H9 (cell line): ENCODE data around the gene FBXO39. TPM values are rescaled to one million over a fixed set of nuclear protein-coding genes. Genes with fewer than 3 reads are reported as not detected.

ENCODE experiments used
- DNase-seq: peaks from one replicate; pipeline ENCODE4 v3.0.0-alpha.2; 2017
- H2AFZ ChIP-seq: one replicate; pipeline ENCODE4 v1.6.1; 2013; ENCODE audit warnings: mild to moderate bottlenecking, low read length, control low read depth, moderate library complexity
- H2AK5ac ChIP-seq: 2 replicates; pipeline ENCODE4 v1.6.1; 2013; ENCODE audit warnings: low read length, control low read depth, mixed read lengths; ENCODE audit not compliant: insufficient read length
- H2BK120ac ChIP-seq: one replicate; pipeline ENCODE4 v1.6.1; 2013; ENCODE audit warnings: low read depth, mild to moderate bottlenecking, low read length, control low read depth, inconsistent platforms; ENCODE audit not compliant: poor library complexity, severe bottlenecking
- H2BK12ac ChIP-seq: 2 replicates; pipeline ENCODE4 v1.6.1; 2013; ENCODE audit warnings: low read length, control low read depth, mixed read lengths, low read depth; ENCODE audit not compliant: insufficient read length
- H2BK15ac ChIP-seq: 2 replicates; pipeline ENCODE4 v1.6.1; 2013; ENCODE audit warnings: low read depth, low read length, control low read depth
- H2BK20ac ChIP-seq: one replicate; pipeline ENCODE4 v1.6.1; 2013; ENCODE audit warnings: low read depth, mild to moderate bottlenecking, low read length, control low read depth, inconsistent platforms; ENCODE audit not compliant: poor library complexity, severe bottlenecking
- H2BK5ac ChIP-seq: 2 replicates; pipeline ENCODE4 v1.6.1; 2013; ENCODE audit warnings: low read length, control low read depth, mixed read lengths; ENCODE audit not compliant: insufficient read length
- H3K14ac ChIP-seq: 2 replicates; pipeline ENCODE4 v1.6.1; 2013; ENCODE audit warnings: low read length, control low read depth; ENCODE audit not compliant: insufficient read depth
- H3K18ac ChIP-seq: 2 replicates; pipeline ENCODE4 v1.6.1; 2013; ENCODE audit warnings: low read depth, mild to moderate bottlenecking, mixed read lengths, low read length, control low read depth; ENCODE audit not compliant: insufficient read length
- H3K23ac ChIP-seq: 2 replicates; pipeline ENCODE4 v1.6.1; 2013; ENCODE audit warnings: low read length, control low read depth, mixed read lengths, low read depth; ENCODE audit not compliant: insufficient read length
- H3K23me2 ChIP-seq: 2 replicates; pipeline ENCODE4 v1.6.1; 2013; ENCODE audit warnings: low read depth, mild to moderate bottlenecking, mixed read lengths, low read length, control low read depth; ENCODE audit not compliant: insufficient read length, poor library complexity, severe bottlenecking
- H3K27ac ChIP-seq: 2 replicates; pipeline ENCODE4 v1.5.1; 2013; ENCODE audit warnings: low read length, control low read depth, mixed read lengths, low read depth; ENCODE audit not compliant: insufficient read length
- H3K27me3 ChIP-seq: 2 replicates; pipeline ENCODE4 v1.6.1; 2013; ENCODE audit warnings: low read length, control low read depth, inconsistent platforms; ENCODE audit not compliant: insufficient read depth
- H3K4ac ChIP-seq: 2 replicates; pipeline ENCODE4 v1.6.1; 2013; ENCODE audit warnings: low read depth, mild to moderate bottlenecking, control low read depth, inconsistent platforms, low read length, moderate library complexity
- H3K4me1 ChIP-seq: 2 replicates; pipeline ENCODE4 v1.6.1; 2013; ENCODE audit warnings: low read length, control low read depth, inconsistent platforms; ENCODE audit not compliant: insufficient read depth
- H3K4me2 ChIP-seq: 2 replicates; pipeline ENCODE4 v1.6.1; 2013; ENCODE audit warnings: low read length, control low read depth, mixed read lengths; ENCODE audit not compliant: insufficient read length, insufficient read depth
- H3K56ac ChIP-seq: 2 replicates; pipeline ENCODE4 v1.6.1; 2013; ENCODE audit warnings: low read depth, mild to moderate bottlenecking, mixed read lengths, low read length, control low read depth; ENCODE audit not compliant: insufficient read length
- H3K79me1 ChIP-seq: 2 replicates; pipeline ENCODE4 v1.6.1; 2013; ENCODE audit warnings: low read depth, mild to moderate bottlenecking, moderate library complexity, low read length, control low read depth, inconsistent platforms; ENCODE audit not compliant: insufficient read depth, poor library complexity, severe bottlenecking
- H3K79me2 ChIP-seq: 2 replicates; pipeline ENCODE4 v1.6.1; 2013; ENCODE audit warnings: low read length, control low read depth, inconsistent platforms; ENCODE audit not compliant: insufficient read depth
- H3K9ac ChIP-seq: 2 replicates; pipeline ENCODE4 v1.6.1; 2013; ENCODE audit warnings: low read length, control low read depth, mixed read lengths; ENCODE audit not compliant: insufficient read length; ENCODE audit errors: extremely low read depth
- H3K9me3 ChIP-seq: one replicate; pipeline ENCODE4 v1.6.1; 2013; ENCODE audit warnings: low read depth, low read length, inconsistent platforms; ENCODE audit not compliant: control insufficient read depth
- H3T11ph ChIP-seq: one replicate; pipeline ENCODE4 v1.6.1; 2013; ENCODE audit warnings: mild to moderate bottlenecking, low read length, control low read depth, inconsistent platforms
- H4K20me1 ChIP-seq: one replicate; pipeline ENCODE4 v1.6.1; 2013; ENCODE audit not compliant: control insufficient read depth, insufficient read length, insufficient read depth
- H4K5ac ChIP-seq: 2 replicates; pipeline ENCODE4 v1.6.1; 2013; ENCODE audit warnings: low read depth, mild to moderate bottlenecking, mixed read lengths, low read length, control low read depth; ENCODE audit not compliant: insufficient read length
- H4K8ac ChIP-seq: replicated peaks from 2 replicates; pipeline ENCODE4 v1.6.1; 2013; ENCODE audit warnings: low read length, control low read depth, mixed read lengths, low read depth; ENCODE audit not compliant: insufficient read length
- H4K91ac ChIP-seq: 2 replicates; pipeline ENCODE4 v1.6.1; 2013; ENCODE audit warnings: low read depth, mild to moderate bottlenecking, moderate library complexity, mixed read lengths, low read length, control low read depth; ENCODE audit not compliant: insufficient read length
- H3K27ac Mint-ChIP-seq, 3 experiments: 2 replicates in 2 of 3; 3 replicates in 1 of 3; pipeline ENCODE4 v1.8.0; 2020 to 2021; ENCODE audit warnings: mixed read lengths in 3 of 3, mild to moderate bottlenecking in 1 of 3, moderate library complexity in 1 of 3
- H3K27me3 Mint-ChIP-seq: 2 replicates; pipeline ENCODE4 v1.8.0; 2021; ENCODE audit warnings: low read depth, mild to moderate bottlenecking, moderate library complexity, mixed read lengths
- H3K36me3 Mint-ChIP-seq, 3 experiments: 2 replicates in 2 of 3; 3 replicates in 1 of 3; pipeline ENCODE4 v1.8.0; 2020 to 2021; ENCODE audit warnings: low read depth in 3 of 3, mixed read lengths in 3 of 3; ENCODE audit not compliant: insufficient read depth in 1 of 3
- H3K4me1 Mint-ChIP-seq, 2 experiments: 2 replicates each; pipeline ENCODE4 v1.8.0; 2020; ENCODE audit warnings: mixed read lengths in 2 of 2
- H3K4me3 Mint-ChIP-seq, 2 experiments: 2 replicates in 1 of 2; 3 replicates in 1 of 2; pipeline ENCODE4 v1.8.0; 2020 to 2021; ENCODE audit warnings: mild to moderate bottlenecking in 2 of 2, mixed read lengths in 2 of 2, moderate library complexity in 1 of 2
- H3K9me3 Mint-ChIP-seq, 2 experiments: 2 replicates in 1 of 2; 3 replicates in 1 of 2; pipeline ENCODE4 v1.8.0; 2020; ENCODE audit warnings: mild to moderate bottlenecking in 2 of 2, mixed read lengths in 2 of 2, moderate library complexity in 1 of 2
- CTCF ChIP-seq: fragments of 200-600 bp; sonication (generic); conservative IDR thresholded peaks from 3 replicates; pipeline ENCODE4 v1.8.0; 2021; ENCODE audit warnings: antibody characterized with exemption, mild to moderate bottlenecking
- WGBS: extraction: QIAGEN DNeasy Blood & Tissue Kit; methylation state at CpG from one replicate; pipeline ENCODE4 v1.1.7; 2013; ENCODE audit warnings: missing lambda C conversion rate, low lambda C conversion rate, mixed read lengths; ENCODE audit not compliant: insufficient read length; ENCODE audit errors: extremely low coverage; 5-methylcytosine and 5-hydroxymethylcytosine counted together
- total RNA-seq: library from RNA; stranded (reverse); gene quantifications from 2 replicates; pipeline ENCODE4 v1.2.1, GENCODE V29; 2021

FBXO39 gene
- total RNA-seq, 1 experiment from 2014 or later: not detected

- no peak overlapping the region for H2BK20ac ChIP-seq
- H3K4me1 ChIP-seq: peaks cover 9% of the 10 kb centered on the region; the same call in 1 of the 2 replicates
- no peaks in the 10 kb centered on the region for H3K27me3 ChIP-seq
- Mint-ChIP-seq H3K27ac (no peak overlapping the region), H3K27me3 (peaks cover 2% of the 10 kb centered on the region), H3K4me3 (no peak overlapping the region), H3K9me3 (no peaks in the 10 kb centered on the region), H3K36me3 (peaks cover 0 to 2% (median 0%) of the 10 kb centered on the region in 3 experiments; a peak in 1 of 7 replicates), H3K4me1 (peaks cover 40 to 42% of the 10 kb centered on the region in 2 experiments)
- H2AK5ac ChIP-seq: no peak overlapping the region
- H3K9ac ChIP-seq: no peak overlapping the region
- no peak for TF ChIP-seq CTCF
- H3K79me1 ChIP-seq: no peaks in the 10 kb centered on the region
- no peak overlapping the region for H3K4ac ChIP-seq
- H2BK120ac ChIP-seq: no peak overlapping the region
- no peaks in the 10 kb centered on the region for H3K79me2 ChIP-seq
- no peak overlapping the region for H2BK12ac ChIP-seq
- no peak overlapping the region for H2BK15ac ChIP-seq
- H2BK5ac ChIP-seq: no peak overlapping the region
- no peak overlapping the region for H3K23ac ChIP-seq
- H4K20me1 ChIP-seq: no peaks in the 10 kb centered on the region
- no CpG with 5 or more reads among the region's 13 CpGs for WGBS
- H3K14ac ChIP-seq: no peak overlapping the region
- no peak overlapping the region for H3T11ph ChIP-seq
- H3K18ac ChIP-seq: no peak overlapping the region
- H4K8ac ChIP-seq: no peak overlapping the region
- no peaks in the 10 kb centered on the region for H3K9me3 ChIP-seq
- DNase-seq: no peak
- H3K23me2 ChIP-seq: no peaks in the 10 kb centered on the region
- no peak overlapping the region for H3K27ac ChIP-seq
- no peak overlapping the region for H4K5ac ChIP-seq
- H3K4me2 ChIP-seq: no peak overlapping the region
- H4K91ac ChIP-seq: no peak overlapping the region
- no peak overlapping the region for H2AFZ ChIP-seq
- no peak overlapping the region for H3K56ac ChIP-seq
Observed at GRCh38 chr17:6756425-6757031, 19.5 kb upstream of the FBXO39 start.
